HEK293 (cell line): ENCODE data around the gene SEPTIN2.

ENCODE experiments used
- CTCF ChIP-seq: fragments of 450-650 bp; formaldehyde crosslinking; IDR thresholded peaks from 2 replicates; pipeline ENCODE4 v1.5.1; 2016; ENCODE audit warnings: missing biosample characterization, missing genetic modification characterization
- ELK4 ChIP-seq: IDR thresholded peaks from 2 replicates; pipeline ENCODE4 v1.6.1; 2011; ENCODE audit warnings: mild to moderate bottlenecking, low read depth, low read length, borderline replicate concordance
- KLF16 ChIP-seq: fragments of 450-650 bp; formaldehyde crosslinking; IDR thresholded peaks from 2 replicates; pipeline ENCODE4 v1.5.1; 2017; ENCODE audit warnings: missing biosample characterization, missing genetic modification characterization
- PATZ1 ChIP-seq: fragments of 450-650 bp; formaldehyde crosslinking; IDR thresholded peaks from 2 replicates; pipeline ENCODE4 v1.5.1; 2016; ENCODE audit warnings: missing biosample characterization, missing genetic modification characterization
- YY1 ChIP-seq: fragments of 450-650 bp; formaldehyde crosslinking; IDR thresholded peaks from 2 replicates; pipeline ENCODE4 v1.5.1; 2018; ENCODE audit warnings: missing biosample characterization, missing genetic modification characterization
- ZBTB7A ChIP-seq: fragments of 450-650 bp; formaldehyde crosslinking; IDR thresholded peaks from 2 replicates; pipeline ENCODE4 v1.5.1; 2016; ENCODE audit warnings: low read depth, missing biosample characterization, missing genetic modification characterization
- ZNF155 ChIP-seq: fragments of 450-650 bp; formaldehyde crosslinking; IDR thresholded peaks from 2 replicates; pipeline ENCODE4 v1.5.1; 2016; ENCODE audit warnings: missing biosample characterization, missing genetic modification characterization
- ZNF19 ChIP-seq: fragments of 450-650 bp; formaldehyde crosslinking; IDR thresholded peaks from 2 replicates; pipeline ENCODE4; 2016; ENCODE audit warnings: missing biosample characterization, missing genetic modification characterization, low read depth
- ZNF23 ChIP-seq: fragments of 450-650 bp; formaldehyde crosslinking; IDR thresholded peaks from 2 replicates; pipeline ENCODE4 v1.5.1; 2016; ENCODE audit warnings: missing biosample characterization, missing genetic modification characterization, borderline replicate concordance
- ZNF274 ChIP-seq, 2 experiments: fragments of 200-500 bp in 1 of 2; fragments of 450-650 bp in 1 of 2; sonication (Bioruptor generic) in 1 of 2; formaldehyde crosslinking in 1 of 2; IDR thresholded peaks; 2 replicates each; pipeline versions ENCODE4 v1.5.1 to v1.6.1; 2014 to 2016; ENCODE audit warnings: borderline replicate concordance in 1 of 2, inconsistent platforms in 1 of 2, low read length in 1 of 2, missing biosample characterization in 1 of 2, missing genetic modification characterization in 1 of 2
- ZNF302 ChIP-seq: fragments of 450-650 bp; formaldehyde crosslinking; IDR thresholded peaks from 2 replicates; pipeline ENCODE4 v1.5.1; 2016; ENCODE audit warnings: missing biosample characterization, missing genetic modification characterization, low read depth
- ZNF704 ChIP-seq: fragments of 450-650 bp; formaldehyde crosslinking; IDR thresholded peaks from 2 replicates; pipeline ENCODE4 v1.5.1; 2016; ENCODE audit warnings: missing biosample characterization, missing genetic modification characterization
- ZSCAN30 ChIP-seq: fragments of 450-650 bp; IDR thresholded peaks from 2 replicates; pipeline ENCODE4 v1.5.1; 2018; ENCODE audit warnings: missing biosample characterization, mild to moderate bottlenecking, missing genetic modification characterization, moderate library complexity

GRCh38 chr2:241268716-241269445 is 46.8 kb upstream of the SEPTIN2 start:
- TF ChIP-seq ZNF302 (tag by site-specific recombination), result no peak
- no peak for TF ChIP-seq ZSCAN30 (tag by site-specific recombination)
- no peak for TF ChIP-seq ZNF19 (tag by site-specific recombination)
- no peak for TF ChIP-seq CTCF
- TF ChIP-seq ZBTB7A (tag by site-specific recombination), result no peak
- no peak for TF ChIP-seq ZNF155
- TF ChIP-seq PATZ1 (tag by site-specific recombination), result no peak
- TF ChIP-seq ZNF274 (IDR thresholded peaks at IDR 0.05; ENCODE audit: low read length), result no peak
- no peak for TF ChIP-seq ZNF274 (tag by site-specific recombination; IDR thresholded peaks at IDR 0.05; ENCODE audit: borderline replicate concordance)
- TF ChIP-seq ELK4, result no peak
- no peak for TF ChIP-seq ZNF704 (tag by site-specific recombination)
- TF ChIP-seq ZNF23, result no peak
- no peak for TF ChIP-seq YY1 (tag by site-specific recombination)
- no peak for TF ChIP-seq KLF16 (tag by site-specific recombination)
